ENCODE measurements around the gene PGAP2. TPM values are rescaled to one million over a fixed set of nuclear protein-coding genes. Genes with fewer than 3 reads are reported as not detected.

Gene PGAP2
- total RNA-seq, 1 experiment from 2014 or later = 72.2 TPM

GRCh38 chr11:3873712-3874349 is 65.5 kb downstream of the PGAP2 start (continued):
- TF ChIP-seq POLR2AphosphoS5 (IDR thresholded peaks at IDR 0.05; ENCODE audit: low read depth, low read length) = no peak

Other genes starting within 250 kb of the PGAP2 start
- 12.8 TPM for gene ART5, start 166.6 kb upstream of the PGAP2 start, total RNA-seq (2021; ENCODE audit: unreplicated experiment)
- gene ART1, start 163.4 kb upstream of the PGAP2 start, total RNA-seq (2021; ENCODE audit: unreplicated experiment) = not detected
- 6.8 TPM for gene CHRNA10, start 137.2 kb upstream of the PGAP2 start, total RNA-seq (2021; ENCODE audit: unreplicated experiment)
- 244 TPM for gene NUP98, start 11.0 kb upstream of the PGAP2 start, total RNA-seq (2021; ENCODE audit: unreplicated experiment)
- 156 TPM for gene RHOG, start 32.4 kb downstream of the PGAP2 start, total RNA-seq (2021; ENCODE audit: unreplicated experiment)
- gene STIM1, start 47.1 kb downstream of the PGAP2 start, total RNA-seq (2021; ENCODE audit: unreplicated experiment) = 93.6 TPM

Data from Panc1 (cell line).